ENCODE data around the gene MRPL46.

MRPL46 gene

GRCh38 chr15:88467073-88467934 lies at the start of gene MRPL46, which contains the start of gene MRPS11:
Gene MRPL46 (minus strand): TSS chr15:88467388. CDS start chr15:88467377, 11 bp downstream.
Gene MRPS11 (plus strand): TSS chr15:88467708. CDS start chr15:88467718, 10 bp downstream.
- no peak for TF ChIP-seq CTCF (IDR thresholded peaks at IDR 0.05; ENCODE audit: control insufficient read depth, insufficient read depth, low read depth, low read length, missing control alignments)
- peak; percentile 34 for DNase-seq (ENCODE audit: low read depth)
- H3K4me3 ChIP-seq (ENCODE audit: control insufficient read depth, low read depth, low read length) = peak within 1 kb of the TSS; percentile 98

- peak; percentile 38 for DNase-seq (ENCODE audit: low read depth)
- no peak for TF ChIP-seq CTCF (IDR thresholded peaks at IDR 0.05; ENCODE audit: control insufficient read depth, insufficient read depth, low read depth, low read length, missing control alignments)
Observed at GRCh38 chr15:88513195-88513594, 46.0 kb upstream of the MRPL46 start.

GRCh38 chr15:88512601-88513000 lies 45.4 kb upstream of the MRPL46 start:
- TF ChIP-seq CTCF (IDR thresholded peaks at IDR 0.05; ENCODE audit: control insufficient read depth, insufficient read depth, low read depth, low read length, missing control alignments) = no peak
- DNase-seq (ENCODE audit: low read depth) = no peak
- no peak overlapping the region for H3K4me3 ChIP-seq (ENCODE audit: control insufficient read depth, low read depth, low read length)

More at GRCh38 chr15:88513195-88513594, 46.0 kb upstream of the MRPL46 start:
- H3K4me3 ChIP-seq (ENCODE audit: control insufficient read depth, low read depth, low read length) = no peak overlapping the region

GRCh38 chr15:88512078-88512477 lies 44.9 kb upstream of the MRPL46 start:
- no peak for DNase-seq (ENCODE audit: low read depth)
- no peak overlapping the region for H3K4me3 ChIP-seq (ENCODE audit: control insufficient read depth, low read depth, low read length)
- TF ChIP-seq CTCF (IDR thresholded peaks at IDR 0.05; ENCODE audit: control insufficient read depth, insufficient read depth, low read depth, low read length, missing control alignments) = no peak

- no peak for TF ChIP-seq CTCF (IDR thresholded peaks at IDR 0.05; ENCODE audit: control insufficient read depth, insufficient read depth, low read depth, low read length, missing control alignments)
- no peak for DNase-seq (ENCODE audit: low read depth)
- H3K4me3 ChIP-seq (ENCODE audit: control insufficient read depth, low read depth, low read length) = no peak overlapping the region
Observed at GRCh38 chr15:88511161-88511560, 44.0 kb upstream of the MRPL46 start.

- no peak overlapping the region for H3K4me3 ChIP-seq (ENCODE audit: control insufficient read depth, low read depth, low read length)
- TF ChIP-seq CTCF (IDR thresholded peaks at IDR 0.05; ENCODE audit: control insufficient read depth, insufficient read depth, low read depth, low read length, missing control alignments) = no peak
- DNase-seq (ENCODE audit: low read depth) = no peak
Observed at GRCh38 chr15:88509964-88510363, 42.8 kb upstream of the MRPL46 start.
